ENCODE results near the gene ACOXL. TPM values are rescaled to one million over a fixed set of nuclear protein-coding genes. Genes with fewer than 3 reads are reported as not detected.
A peak's percentile ranks its signal among the peaks of the same experiment; 100 is the strongest.

ACOXL gene
- total and polyA plus RNA-seq, 10 of the 15 experiments (the other 5 are each of a cell fraction or from before 2014, with no cell fraction given): 0.05 to 1.3 (median 0.71) TPM

- TF ChIP-seq, protein P1, sequence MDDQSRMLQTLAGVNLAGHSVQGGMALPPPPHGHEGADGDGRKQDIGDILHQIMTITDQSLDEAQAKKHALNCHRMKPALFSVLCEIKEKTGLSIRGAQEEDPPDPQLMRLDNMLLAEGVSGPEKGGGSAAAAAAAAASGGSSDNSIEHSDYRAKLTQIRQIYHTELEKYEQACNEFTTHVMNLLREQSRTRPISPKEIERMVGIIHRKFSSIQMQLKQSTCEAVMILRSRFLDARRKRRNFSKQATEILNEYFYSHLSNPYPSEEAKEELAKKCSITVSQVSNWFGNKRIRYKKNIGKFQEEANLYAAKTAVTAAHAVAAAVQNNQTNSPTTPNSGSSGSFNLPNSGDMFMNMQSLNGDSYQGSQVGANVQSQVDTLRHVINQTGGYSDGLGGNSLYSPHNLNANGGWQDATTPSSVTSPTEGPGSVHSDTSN (IDR thresholded peaks at IDR 0.05; ENCODE audit: insufficient replicate concordance, low read depth, low read length): no peak
- no peak for TF ChIP-seq IKZF1 (conservative IDR thresholded peaks at IDR 0.05)
- no peak for TF ChIP-seq ZZZ3 (IDR thresholded peaks at IDR 0.05; ENCODE audit: control insufficient read depth, insufficient read length, low read depth)
- TF ChIP-seq TAF1 (IDR thresholded peaks at IDR 0.05; ENCODE audit: borderline replicate concordance, low read depth, low read length): no peak
- no peak for TF ChIP-seq ZSCAN29 (IDR thresholded peaks at IDR 0.05)
- no peak for TF ChIP-seq TARDBP (IDR thresholded peaks at IDR 0.05; ENCODE audit: borderline replicate concordance)
- 0 out of 2 replicates have a peak, but pooled peaks have one; percentile 52 for TF ChIP-seq NFYB (IDR thresholded peaks at IDR 0.05; ENCODE audit: insufficient read depth, low read depth, low read length)
- no peak for TF ChIP-seq MYC (IDR thresholded peaks at IDR 0.05; ENCODE audit: insufficient read depth, insufficient read length, insufficient replicate concordance, low read length, severe bottlenecking)
- peak; percentile 44; the same call in 1 of the 2 replicates for TF ChIP-seq JUND (IDR thresholded peaks at IDR 0.05; ENCODE audit: low read depth, low read length)
- no peak for TF ChIP-seq SREBF2 (IDR thresholded peaks at IDR 0.05; ENCODE audit: low read length)
- no peak for TF ChIP-seq NBN (IDR thresholded peaks at IDR 0.05)
- TF ChIP-seq, protein P2, sequence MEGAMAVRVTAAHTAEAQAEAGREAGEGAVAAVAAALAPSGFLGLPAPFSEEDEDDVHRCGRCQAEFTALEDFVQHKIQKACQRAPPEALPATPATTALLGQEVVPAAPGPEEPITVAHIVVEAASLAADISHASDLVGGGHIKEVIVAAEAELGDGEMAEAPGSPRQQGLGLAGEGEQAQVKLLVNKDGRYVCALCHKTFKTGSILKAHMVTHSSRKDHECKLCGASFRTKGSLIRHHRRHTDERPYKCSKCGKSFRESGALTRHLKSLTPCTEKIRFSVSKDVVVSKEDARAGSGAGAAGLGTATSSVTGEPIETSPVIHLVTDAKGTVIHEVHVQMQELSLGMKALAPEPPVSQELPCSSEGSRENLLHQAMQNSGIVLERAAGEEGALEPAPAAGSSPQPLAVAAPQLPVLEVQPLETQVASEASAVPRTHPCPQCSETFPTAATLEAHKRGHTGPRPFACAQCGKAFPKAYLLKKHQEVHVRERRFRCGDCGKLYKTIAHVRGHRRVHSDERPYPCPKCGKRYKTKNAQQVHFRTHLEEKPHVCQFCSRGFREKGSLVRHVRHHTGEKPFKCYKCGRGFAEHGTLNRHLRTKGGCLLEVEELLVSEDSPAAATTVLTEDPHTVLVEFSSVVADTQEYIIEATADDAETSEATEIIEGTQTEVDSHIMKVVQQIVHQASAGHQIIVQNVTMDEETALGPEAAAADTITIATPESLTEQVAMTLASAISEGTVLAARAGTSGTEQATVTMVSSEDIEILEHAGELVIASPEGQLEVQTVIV (IDR thresholded peaks at IDR 0.05; ENCODE audit: borderline replicate concordance, partially characterized antibody): no peak
- no peak for TF ChIP-seq MEF2A (IDR thresholded peaks at IDR 0.05; ENCODE audit: insufficient read depth, low read depth, low read length)
- TF ChIP-seq, protein P3, sequence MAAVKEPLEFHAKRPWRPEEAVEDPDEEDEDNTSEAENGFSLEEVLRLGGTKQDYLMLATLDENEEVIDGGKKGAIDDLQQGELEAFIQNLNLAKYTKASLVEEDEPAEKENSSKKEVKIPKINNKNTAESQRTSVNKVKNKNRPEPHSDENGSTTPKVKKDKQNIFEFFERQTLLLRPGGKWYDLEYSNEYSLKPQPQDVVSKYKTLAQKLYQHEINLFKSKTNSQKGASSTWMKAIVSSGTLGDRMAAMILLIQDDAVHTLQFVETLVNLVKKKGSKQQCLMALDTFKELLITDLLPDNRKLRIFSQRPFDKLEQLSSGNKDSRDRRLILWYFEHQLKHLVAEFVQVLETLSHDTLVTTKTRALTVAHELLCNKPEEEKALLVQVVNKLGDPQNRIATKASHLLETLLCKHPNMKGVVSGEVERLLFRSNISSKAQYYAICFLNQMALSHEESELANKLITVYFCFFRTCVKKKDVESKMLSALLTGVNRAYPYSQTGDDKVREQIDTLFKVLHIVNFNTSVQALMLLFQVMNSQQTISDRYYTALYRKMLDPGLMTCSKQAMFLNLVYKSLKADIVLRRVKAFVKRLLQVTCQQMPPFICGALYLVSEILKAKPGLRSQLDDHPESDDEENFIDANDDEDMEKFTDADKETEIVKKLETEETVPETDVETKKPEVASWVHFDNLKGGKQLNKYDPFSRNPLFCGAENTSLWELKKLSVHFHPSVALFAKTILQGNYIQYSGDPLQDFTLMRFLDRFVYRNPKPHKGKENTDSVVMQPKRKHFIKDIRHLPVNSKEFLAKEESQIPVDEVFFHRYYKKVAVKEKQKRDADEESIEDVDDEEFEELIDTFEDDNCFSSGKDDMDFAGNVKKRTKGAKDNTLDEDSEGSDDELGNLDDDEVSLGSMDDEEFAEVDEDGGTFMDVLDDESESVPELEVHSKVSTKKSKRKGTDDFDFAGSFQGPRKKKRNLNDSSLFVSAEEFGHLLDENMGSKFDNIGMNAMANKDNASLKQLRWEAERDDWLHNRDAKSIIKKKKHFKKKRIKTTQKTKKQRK (IDR thresholded peaks at IDR 0.05; ENCODE audit: low read depth, low read length): no peak
- TF ChIP-seq RBBP5 (conservative IDR thresholded peaks at IDR 0.05): no peak
- TF ChIP-seq BCL11A (IDR thresholded peaks at IDR 0.05; ENCODE audit: low read depth, low read length): no peak
- peak; percentile 83 for TF ChIP-seq ATF2 (IDR thresholded peaks at IDR 0.05; ENCODE audit: low read length)
- TF ChIP-seq ZBED1 (IDR thresholded peaks at IDR 0.05; ENCODE audit: borderline replicate concordance): peak; percentile 52; the same call in 1 of the 2 replicates
- no peak for TF ChIP-seq USF2 (IDR thresholded peaks at IDR 0.05; ENCODE audit: borderline replicate concordance, low read depth, low read length)
These were observed 132.8 kb downstream of the ACOXL start (continued) for GRCh38 chr2:110865188-110865587.

All from GM12878 (cell line).